Measurements from ENCODE around the gene ST7. TPM values are rescaled to one million over a fixed set of nuclear protein-coding genes. Genes with fewer than 3 reads are reported as not detected.

ST7 gene
- total and polyA plus RNA-seq, 2 experiments from 2014 or later = 9.9 to 18.3 TPM

DNA sequence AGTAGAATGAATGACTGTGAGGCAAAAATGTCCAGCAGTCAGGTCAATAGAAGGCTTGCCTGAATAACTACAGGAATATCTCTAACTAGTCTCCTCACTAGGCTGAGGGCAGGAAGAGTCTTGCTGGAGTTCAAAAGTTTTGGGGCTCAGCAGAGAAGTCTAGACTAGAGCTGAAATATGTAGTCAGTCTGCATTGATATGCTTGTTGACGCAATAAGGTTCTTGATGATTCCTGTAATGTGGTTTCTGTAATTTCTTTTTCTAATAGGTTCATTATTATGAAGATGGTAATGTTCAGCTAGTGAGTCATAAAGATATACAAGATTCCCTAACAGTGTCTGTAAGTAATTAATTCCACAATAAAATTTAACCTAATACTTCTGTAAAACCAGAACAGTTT, 41.5 kb upstream of the ST7 start:
- H2AFZ ChIP-seq = no peak overlapping the region
- Mint-ChIP-seq H3K27me3 (ENCODE audit: insufficient read depth, low read depth, poor library complexity) (no peaks in the 10 kb centered on the region), H3K4me1 (no peaks in the 10 kb centered on the region), H3K36me3 (ENCODE audit: low read depth) (peaks cover 73% of the 10 kb centered on the region), H3K9me3 (no peaks in the 10 kb centered on the region), H3K4me3 (no peak overlapping the region), H3K27ac (no peak overlapping the region)
- peaks cover 30% of the 10 kb centered on the region for H3K36me3 ChIP-seq (ENCODE audit: insufficient read depth)
- no peak for ATAC-seq
- H3K9me2 ChIP-seq (ENCODE audit: insufficient read depth) = no peaks in the 10 kb centered on the region
- H3K27me3 ChIP-seq (ENCODE audit: insufficient read depth) = no peaks in the 10 kb centered on the region
- H3K4me3 ChIP-seq = no peak overlapping the region
- TF ChIP-seq ZNF331 (CRISPR knock-in tag; IDR thresholded peaks at IDR 0.05; ENCODE audit: low read depth) (no peak), CREB1 (CRISPR knock-in tag; IDR thresholded peaks at IDR 0.05; ENCODE audit: low read depth) (no peak), ZNF114 (CRISPR knock-in tag; IDR thresholded peaks at IDR 0.05) (no peak), EZH2phosphoT487 (IDR thresholded peaks at IDR 0.05; ENCODE audit: unreplicated experiment) (no peak), EZH2 (IDR thresholded peaks at IDR 0.05; ENCODE audit: low read depth, unreplicated experiment) (no peak), STAT1 (IDR thresholded peaks at IDR 0.05; ENCODE audit: unreplicated experiment) (no peak), JUNB (IDR thresholded peaks at IDR 0.05; ENCODE audit: unreplicated experiment) (no peak), NANOG (IDR thresholded peaks at IDR 0.05; ENCODE audit: borderline replicate concordance) (no peak), POLR2AphosphoS5 (IDR thresholded peaks at IDR 0.05; ENCODE audit: low read depth) (no peak)
- TF ChIP-seq, protein P1, sequence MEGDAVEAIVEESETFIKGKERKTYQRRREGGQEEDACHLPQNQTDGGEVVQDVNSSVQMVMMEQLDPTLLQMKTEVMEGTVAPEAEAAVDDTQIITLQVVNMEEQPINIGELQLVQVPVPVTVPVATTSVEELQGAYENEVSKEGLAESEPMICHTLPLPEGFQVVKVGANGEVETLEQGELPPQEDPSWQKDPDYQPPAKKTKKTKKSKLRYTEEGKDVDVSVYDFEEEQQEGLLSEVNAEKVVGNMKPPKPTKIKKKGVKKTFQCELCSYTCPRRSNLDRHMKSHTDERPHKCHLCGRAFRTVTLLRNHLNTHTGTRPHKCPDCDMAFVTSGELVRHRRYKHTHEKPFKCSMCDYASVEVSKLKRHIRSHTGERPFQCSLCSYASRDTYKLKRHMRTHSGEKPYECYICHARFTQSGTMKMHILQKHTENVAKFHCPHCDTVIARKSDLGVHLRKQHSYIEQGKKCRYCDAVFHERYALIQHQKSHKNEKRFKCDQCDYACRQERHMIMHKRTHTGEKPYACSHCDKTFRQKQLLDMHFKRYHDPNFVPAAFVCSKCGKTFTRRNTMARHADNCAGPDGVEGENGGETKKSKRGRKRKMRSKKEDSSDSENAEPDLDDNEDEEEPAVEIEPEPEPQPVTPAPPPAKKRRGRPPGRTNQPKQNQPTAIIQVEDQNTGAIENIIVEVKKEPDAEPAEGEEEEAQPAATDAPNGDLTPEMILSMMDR (conservative IDR thresholded peaks at IDR 0.05; ENCODE audit: low read depth in 2 of 2) = no peak
- TF ChIP-seq, protein P2, sequence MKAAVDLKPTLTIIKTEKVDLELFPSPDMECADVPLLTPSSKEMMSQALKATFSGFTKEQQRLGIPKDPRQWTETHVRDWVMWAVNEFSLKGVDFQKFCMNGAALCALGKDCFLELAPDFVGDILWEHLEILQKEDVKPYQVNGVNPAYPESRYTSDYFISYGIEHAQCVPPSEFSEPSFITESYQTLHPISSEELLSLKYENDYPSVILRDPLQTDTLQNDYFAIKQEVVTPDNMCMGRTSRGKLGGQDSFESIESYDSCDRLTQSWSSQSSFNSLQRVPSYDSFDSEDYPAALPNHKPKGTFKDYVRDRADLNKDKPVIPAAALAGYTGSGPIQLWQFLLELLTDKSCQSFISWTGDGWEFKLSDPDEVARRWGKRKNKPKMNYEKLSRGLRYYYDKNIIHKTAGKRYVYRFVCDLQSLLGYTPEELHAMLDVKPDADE (IDR thresholded peaks at IDR 0.05) = no peak
- TF ChIP-seq, protein P3, sequence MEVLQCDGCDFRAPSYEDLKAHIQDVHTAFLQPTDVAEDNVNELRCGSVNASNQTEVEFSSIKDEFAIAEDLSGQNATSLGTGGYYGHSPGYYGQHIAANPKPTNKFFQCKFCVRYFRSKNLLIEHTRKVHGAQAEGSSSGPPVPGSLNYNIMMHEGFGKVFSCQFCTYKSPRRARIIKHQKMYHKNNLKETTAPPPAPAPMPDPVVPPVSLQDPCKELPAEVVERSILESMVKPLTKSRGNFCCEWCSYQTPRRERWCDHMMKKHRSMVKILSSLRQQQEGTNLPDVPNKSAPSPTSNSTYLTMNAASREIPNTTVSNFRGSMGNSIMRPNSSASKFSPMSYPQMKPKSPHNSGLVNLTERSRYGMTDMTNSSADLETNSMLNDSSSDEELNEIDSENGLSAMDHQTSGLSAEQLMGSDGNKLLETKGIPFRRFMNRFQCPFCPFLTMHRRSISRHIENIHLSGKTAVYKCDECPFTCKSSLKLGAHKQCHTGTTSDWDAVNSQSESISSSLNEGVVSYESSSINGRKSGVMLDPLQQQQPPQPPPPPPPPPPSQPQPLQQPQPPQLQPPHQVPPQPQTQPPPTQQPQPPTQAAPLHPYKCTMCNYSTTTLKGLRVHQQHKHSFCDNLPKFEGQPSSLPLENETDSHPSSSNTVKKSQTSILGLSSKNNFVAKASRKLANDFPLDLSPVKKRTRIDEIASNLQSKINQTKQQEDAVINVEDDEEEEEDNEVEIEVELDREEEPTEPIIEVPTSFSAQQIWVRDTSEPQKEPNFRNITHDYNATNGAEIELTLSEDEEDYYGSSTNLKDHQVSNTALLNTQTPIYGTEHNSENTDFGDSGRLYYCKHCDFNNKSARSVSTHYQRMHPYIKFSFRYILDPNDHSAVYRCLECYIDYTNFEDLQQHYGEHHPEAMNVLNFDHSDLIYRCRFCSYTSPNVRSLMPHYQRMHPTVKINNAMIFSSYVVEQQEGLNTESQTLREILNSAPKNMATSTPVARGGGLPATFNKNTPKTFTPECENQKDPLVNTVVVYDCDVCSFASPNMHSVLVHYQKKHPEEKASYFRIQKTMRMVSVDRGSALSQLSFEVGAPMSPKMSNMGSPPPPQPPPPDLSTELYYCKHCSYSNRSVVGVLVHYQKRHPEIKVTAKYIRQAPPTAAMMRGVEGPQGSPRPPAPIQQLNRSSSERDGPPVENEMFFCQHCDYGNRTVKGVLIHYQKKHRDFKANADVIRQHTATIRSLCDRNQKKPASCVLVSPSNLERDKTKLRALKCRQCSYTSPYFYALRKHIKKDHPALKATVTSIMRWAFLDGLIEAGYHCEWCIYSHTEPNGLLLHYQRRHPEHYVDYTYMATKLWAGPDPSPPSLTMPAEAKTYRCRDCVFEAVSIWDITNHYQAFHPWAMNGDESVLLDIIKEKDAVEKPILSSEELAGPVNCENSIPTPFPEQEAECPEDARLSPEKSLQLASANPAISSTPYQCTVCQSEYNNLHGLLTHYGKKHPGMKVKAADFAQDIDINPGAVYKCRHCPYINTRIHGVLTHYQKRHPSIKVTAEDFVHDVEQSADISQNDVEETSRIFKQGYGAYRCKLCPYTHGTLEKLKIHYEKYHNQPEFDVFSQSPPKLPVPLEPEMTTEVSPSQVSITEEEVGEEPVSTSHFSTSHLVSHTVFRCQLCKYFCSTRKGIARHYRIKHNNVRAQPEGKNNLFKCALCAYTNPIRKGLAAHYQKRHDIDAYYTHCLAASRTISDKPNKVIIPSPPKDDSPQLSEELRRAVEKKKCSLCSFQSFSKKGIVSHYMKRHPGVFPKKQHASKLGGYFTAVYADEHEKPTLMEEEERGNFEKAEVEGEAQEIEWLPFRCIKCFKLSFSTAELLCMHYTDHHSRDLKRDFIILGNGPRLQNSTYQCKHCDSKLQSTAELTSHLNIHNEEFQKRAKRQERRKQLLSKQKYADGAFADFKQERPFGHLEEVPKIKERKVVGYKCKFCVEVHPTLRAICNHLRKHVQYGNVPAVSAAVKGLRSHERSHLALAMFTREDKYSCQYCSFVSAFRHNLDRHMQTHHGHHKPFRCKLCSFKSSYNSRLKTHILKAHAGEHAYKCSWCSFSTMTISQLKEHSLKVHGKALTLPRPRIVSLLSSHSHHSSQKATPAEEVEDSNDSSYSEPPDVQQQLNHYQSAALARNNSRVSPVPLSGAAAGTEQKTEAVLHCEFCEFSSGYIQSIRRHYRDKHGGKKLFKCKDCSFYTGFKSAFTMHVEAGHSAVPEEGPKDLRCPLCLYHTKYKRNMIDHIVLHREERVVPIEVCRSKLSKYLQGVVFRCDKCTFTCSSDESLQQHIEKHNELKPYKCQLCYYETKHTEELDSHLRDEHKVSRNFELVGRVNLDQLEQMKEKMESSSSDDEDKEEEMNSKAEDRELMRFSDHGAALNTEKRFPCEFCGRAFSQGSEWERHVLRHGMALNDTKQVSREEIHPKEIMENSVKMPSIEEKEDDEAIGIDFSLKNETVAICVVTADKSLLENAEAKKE (CRISPR knock-in tag; IDR thresholded peaks at IDR 0.05) = no peak
- TF ChIP-seq, protein P4, sequence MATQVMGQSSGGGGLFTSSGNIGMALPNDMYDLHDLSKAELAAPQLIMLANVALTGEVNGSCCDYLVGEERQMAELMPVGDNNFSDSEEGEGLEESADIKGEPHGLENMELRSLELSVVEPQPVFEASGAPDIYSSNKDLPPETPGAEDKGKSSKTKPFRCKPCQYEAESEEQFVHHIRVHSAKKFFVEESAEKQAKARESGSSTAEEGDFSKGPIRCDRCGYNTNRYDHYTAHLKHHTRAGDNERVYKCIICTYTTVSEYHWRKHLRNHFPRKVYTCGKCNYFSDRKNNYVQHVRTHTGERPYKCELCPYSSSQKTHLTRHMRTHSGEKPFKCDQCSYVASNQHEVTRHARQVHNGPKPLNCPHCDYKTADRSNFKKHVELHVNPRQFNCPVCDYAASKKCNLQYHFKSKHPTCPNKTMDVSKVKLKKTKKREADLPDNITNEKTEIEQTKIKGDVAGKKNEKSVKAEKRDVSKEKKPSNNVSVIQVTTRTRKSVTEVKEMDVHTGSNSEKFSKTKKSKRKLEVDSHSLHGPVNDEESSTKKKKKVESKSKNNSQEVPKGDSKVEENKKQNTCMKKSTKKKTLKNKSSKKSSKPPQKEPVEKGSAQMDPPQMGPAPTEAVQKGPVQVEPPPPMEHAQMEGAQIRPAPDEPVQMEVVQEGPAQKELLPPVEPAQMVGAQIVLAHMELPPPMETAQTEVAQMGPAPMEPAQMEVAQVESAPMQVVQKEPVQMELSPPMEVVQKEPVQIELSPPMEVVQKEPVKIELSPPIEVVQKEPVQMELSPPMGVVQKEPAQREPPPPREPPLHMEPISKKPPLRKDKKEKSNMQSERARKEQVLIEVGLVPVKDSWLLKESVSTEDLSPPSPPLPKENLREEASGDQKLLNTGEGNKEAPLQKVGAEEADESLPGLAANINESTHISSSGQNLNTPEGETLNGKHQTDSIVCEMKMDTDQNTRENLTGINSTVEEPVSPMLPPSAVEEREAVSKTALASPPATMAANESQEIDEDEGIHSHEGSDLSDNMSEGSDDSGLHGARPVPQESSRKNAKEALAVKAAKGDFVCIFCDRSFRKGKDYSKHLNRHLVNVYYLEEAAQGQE (IDR thresholded peaks at IDR 0.05; ENCODE audit: unreplicated experiment) = no peak
- no peak overlapping the region for H3K27ac ChIP-seq (ENCODE audit: low read depth)
- DNase-seq (ENCODE audit: low spot score) = no peak
- H4K20me1 ChIP-seq (replicated peaks; ENCODE audit: insufficient read depth) = no peaks in the 10 kb centered on the region; the same call in 1 of the 2 replicates
- no peaks in the 10 kb centered on the region for H3F3A ChIP-seq (replicated peaks; ENCODE audit: low read depth)
- no peak overlapping the region for H3K4me2 ChIP-seq
- no peaks in the 10 kb centered on the region for H3K79me2 ChIP-seq (replicated peaks; ENCODE audit: insufficient read depth)
- H3K4me1 ChIP-seq (ENCODE audit: insufficient read depth) = no peaks in the 10 kb centered on the region
